ENCODE data around the gene COX6A2. TPM values are rescaled to one million over a fixed set of nuclear protein-coding genes. Genes with fewer than 3 reads are reported as not detected.

Gene COX6A2
- polyA plus RNA-seq, 1 of the 3 experiments (the other 2 are of a cell fraction), result not detected

DNA sequence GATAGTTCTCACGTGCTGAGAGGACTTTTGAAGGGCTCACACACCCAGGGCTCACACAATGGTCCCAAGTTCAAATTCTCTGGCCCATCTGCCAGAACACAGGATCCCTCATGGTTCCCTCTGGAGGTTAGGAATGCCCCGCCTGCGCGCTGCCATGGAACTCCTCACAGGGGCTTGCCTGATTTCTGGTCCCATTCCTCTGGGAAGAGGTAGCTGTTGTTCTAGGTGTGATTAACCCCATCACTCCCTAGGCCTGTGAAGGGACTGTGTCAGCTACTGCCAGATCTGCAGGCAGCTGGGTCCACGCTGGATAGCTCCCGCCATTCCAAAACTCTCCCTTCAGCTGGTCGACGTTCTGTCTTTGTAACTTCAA lies 28.8 kb upstream of the COX6A2 start:
- Histone ChIP-seq H3K9me3 (no peaks in the 10 kb centered on the region), H3K4me3 (ENCODE audit: low read depth in 2 of 2, low read length in 1 of 2) (peak overlapping the region in 1 of 2 experiments; percentile 74; a peak in 1 of 4 replicates)
- 92% methylated on average over 6 of the region's 8 CpGs for WGBS (ENCODE audit: low lambda C conversion rate)

DNA sequence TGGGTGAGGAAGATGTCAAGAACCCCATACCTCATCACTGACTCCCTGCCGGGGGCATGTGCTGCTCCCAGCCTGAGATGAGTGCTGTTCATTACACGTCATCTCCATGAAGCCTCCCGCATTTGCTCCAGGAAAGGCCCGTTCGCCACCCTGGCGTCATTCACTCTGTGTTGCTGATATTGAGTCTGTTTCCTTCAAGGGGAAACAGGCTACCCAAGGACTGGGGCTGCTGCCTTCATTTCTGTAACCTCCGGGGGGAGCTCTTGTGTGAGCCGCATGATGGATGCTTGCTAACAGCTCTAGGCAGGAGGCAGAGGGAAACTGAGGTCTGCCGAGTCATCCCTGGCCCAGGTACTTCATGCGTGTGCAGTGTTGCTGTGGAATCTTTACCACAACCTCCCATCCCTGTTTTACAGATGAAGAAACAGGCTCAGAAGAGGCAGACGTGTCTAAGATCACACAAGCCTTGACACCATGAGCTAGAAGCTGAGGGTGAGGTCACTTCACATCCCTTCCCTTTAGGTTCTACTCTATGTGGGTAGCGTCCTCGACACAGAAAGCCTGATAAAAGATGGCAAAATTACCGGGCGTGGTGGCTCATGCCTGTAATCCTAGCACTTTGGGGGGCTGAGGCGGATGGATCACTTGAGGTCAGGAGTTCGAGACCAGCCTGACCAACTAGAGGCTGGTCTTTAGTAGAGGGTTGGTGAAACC lies 27.6 kb upstream of the COX6A2 start:
- Histone ChIP-seq H3K9me2 (no peaks in the 10 kb centered on the region), H3F3A (replicated peaks; ENCODE audit: insufficient read depth) (peaks cover 32% of the 10 kb centered on the region), H3K36me3 (replicated peaks in 1 of 2; ENCODE audit: control insufficient read depth in 1 of 2, insufficient read depth in 2 of 2, low read length in 1 of 2) (peaks cover 3 to 10% of the 10 kb centered on the region in 2 experiments), H3K4me3 (ENCODE audit: low read depth in 2 of 2, low read length in 1 of 2) (no peak overlapping the region), H3K27me3 (ENCODE audit: insufficient read depth) (no peaks in the 10 kb centered on the region), H3K9ac (no peak overlapping the region), H4K20me1 (ENCODE audit: insufficient read depth) (peaks cover 38% of the 10 kb centered on the region), H3K4me2 (peak overlapping the region; percentile 32; the same call in 1 of the 2 replicates), H3K9me3 (no peaks in the 10 kb centered on the region), H3K4me1 (ENCODE audit: control insufficient read depth in 1 of 2, insufficient read depth in 2 of 2, low read depth in 1 of 2, low read length in 1 of 2) (peaks cover 46 to 57% of the 10 kb centered on the region in 2 experiments; a peak in 3 of 4 replicates), H3K79me2 (ENCODE audit: insufficient read depth) (peaks cover 61% of the 10 kb centered on the region), H2AFZ (ENCODE audit: low read depth) (no peak overlapping the region), H3K27ac (ENCODE audit: low read depth in 2 of 2, low read length in 1 of 2) (no peak overlapping the region)
- TF ChIP-seq EP300 (IDR thresholded peaks at IDR 0.05; ENCODE audit: borderline replicate concordance in 1 of 2, low read depth in 1 of 2, low read length in 1 of 2), result no peak
- no peak for TF ChIP-seq YY1 (IDR thresholded peaks at IDR 0.05; ENCODE audit: low read depth)
- no peak for TF ChIP-seq NRF1 (IDR thresholded peaks at IDR 0.05; ENCODE audit: low read depth, low read length)
- TF ChIP-seq RAD21 (IDR thresholded peaks at IDR 0.05; ENCODE audit: low read length), result 0 out of 2 replicates have a peak, but pooled peaks have one; percentile 6
- no peak for TF ChIP-seq JUND (IDR thresholded peaks at IDR 0.05)
- TF ChIP-seq, protein P1, sequence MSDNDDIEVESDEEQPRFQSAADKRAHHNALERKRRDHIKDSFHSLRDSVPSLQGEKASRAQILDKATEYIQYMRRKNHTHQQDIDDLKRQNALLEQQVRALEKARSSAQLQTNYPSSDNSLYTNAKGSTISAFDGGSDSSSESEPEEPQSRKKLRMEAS (IDR thresholded peaks at IDR 0.05; ENCODE audit: low read depth), result no peak
- TF ChIP-seq, protein P2, sequence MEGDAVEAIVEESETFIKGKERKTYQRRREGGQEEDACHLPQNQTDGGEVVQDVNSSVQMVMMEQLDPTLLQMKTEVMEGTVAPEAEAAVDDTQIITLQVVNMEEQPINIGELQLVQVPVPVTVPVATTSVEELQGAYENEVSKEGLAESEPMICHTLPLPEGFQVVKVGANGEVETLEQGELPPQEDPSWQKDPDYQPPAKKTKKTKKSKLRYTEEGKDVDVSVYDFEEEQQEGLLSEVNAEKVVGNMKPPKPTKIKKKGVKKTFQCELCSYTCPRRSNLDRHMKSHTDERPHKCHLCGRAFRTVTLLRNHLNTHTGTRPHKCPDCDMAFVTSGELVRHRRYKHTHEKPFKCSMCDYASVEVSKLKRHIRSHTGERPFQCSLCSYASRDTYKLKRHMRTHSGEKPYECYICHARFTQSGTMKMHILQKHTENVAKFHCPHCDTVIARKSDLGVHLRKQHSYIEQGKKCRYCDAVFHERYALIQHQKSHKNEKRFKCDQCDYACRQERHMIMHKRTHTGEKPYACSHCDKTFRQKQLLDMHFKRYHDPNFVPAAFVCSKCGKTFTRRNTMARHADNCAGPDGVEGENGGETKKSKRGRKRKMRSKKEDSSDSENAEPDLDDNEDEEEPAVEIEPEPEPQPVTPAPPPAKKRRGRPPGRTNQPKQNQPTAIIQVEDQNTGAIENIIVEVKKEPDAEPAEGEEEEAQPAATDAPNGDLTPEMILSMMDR (IDR thresholded peaks at IDR 0.05), result peak; percentile 40
- TF ChIP-seq FOSL2 (IDR thresholded peaks at IDR 0.05; ENCODE audit: borderline replicate concordance, low read depth), result no peak
- TF ChIP-seq, protein P3, sequence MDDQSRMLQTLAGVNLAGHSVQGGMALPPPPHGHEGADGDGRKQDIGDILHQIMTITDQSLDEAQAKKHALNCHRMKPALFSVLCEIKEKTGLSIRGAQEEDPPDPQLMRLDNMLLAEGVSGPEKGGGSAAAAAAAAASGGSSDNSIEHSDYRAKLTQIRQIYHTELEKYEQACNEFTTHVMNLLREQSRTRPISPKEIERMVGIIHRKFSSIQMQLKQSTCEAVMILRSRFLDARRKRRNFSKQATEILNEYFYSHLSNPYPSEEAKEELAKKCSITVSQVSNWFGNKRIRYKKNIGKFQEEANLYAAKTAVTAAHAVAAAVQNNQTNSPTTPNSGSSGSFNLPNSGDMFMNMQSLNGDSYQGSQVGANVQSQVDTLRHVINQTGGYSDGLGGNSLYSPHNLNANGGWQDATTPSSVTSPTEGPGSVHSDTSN (IDR thresholded peaks at IDR 0.05), result no peak
- DNase-seq, result peak; percentile 12
- 82% methylated on average over 17 of the region's 17 CpGs for WGBS (ENCODE audit: low lambda C conversion rate)
- POLR2A ChIA-PET, result no interaction called here
- CTCF ChIA-PET, result interaction anchor here (0.6 to 8.0 kb wide), 5 partner anchors 12 to 502 kb away, joined by 3 to 80 read pairs (median 3); partner anchors contain the start of genes HSD3B7 and ZNF843

More for the DNA sequence above, 28.8 kb upstream of the COX6A2 start:
- ChIA-PET POLR2A (interaction anchor here (0.6 kb wide), 1 partner anchor 249 kb away, joined by 4 read pairs; no protein-coding TSS in a partner anchor), CTCF (interaction anchor here (1.2 to 8.0 kb wide), 8 partner anchors 14 to 472 kb away, joined by 3 to 80 read pairs (median 5); partner anchors contain the start of genes HSD3B7, TGFB1I1 and ZNF843)
- 0 out of 2 replicates have a peak overlapping the region, but pooled peaks have one; percentile 98 for H3K9ac ChIP-seq
- no peak for DNase-seq
- H3K79me2 ChIP-seq (ENCODE audit: insufficient read depth), result peaks cover 59% of the 10 kb centered on the region
- H4K20me1 ChIP-seq (ENCODE audit: insufficient read depth), result peaks cover 38% of the 10 kb centered on the region
- H2AFZ ChIP-seq (ENCODE audit: low read depth), result no peak overlapping the region
- no peak for TF ChIP-seq EP300 (IDR thresholded peaks at IDR 0.05; ENCODE audit: borderline replicate concordance in 1 of 2, low read depth in 1 of 2, low read length in 1 of 2)
- no peak for TF ChIP-seq RFX5 (IDR thresholded peaks at IDR 0.05; ENCODE audit: low read length)
- TF ChIP-seq, protein P4, sequence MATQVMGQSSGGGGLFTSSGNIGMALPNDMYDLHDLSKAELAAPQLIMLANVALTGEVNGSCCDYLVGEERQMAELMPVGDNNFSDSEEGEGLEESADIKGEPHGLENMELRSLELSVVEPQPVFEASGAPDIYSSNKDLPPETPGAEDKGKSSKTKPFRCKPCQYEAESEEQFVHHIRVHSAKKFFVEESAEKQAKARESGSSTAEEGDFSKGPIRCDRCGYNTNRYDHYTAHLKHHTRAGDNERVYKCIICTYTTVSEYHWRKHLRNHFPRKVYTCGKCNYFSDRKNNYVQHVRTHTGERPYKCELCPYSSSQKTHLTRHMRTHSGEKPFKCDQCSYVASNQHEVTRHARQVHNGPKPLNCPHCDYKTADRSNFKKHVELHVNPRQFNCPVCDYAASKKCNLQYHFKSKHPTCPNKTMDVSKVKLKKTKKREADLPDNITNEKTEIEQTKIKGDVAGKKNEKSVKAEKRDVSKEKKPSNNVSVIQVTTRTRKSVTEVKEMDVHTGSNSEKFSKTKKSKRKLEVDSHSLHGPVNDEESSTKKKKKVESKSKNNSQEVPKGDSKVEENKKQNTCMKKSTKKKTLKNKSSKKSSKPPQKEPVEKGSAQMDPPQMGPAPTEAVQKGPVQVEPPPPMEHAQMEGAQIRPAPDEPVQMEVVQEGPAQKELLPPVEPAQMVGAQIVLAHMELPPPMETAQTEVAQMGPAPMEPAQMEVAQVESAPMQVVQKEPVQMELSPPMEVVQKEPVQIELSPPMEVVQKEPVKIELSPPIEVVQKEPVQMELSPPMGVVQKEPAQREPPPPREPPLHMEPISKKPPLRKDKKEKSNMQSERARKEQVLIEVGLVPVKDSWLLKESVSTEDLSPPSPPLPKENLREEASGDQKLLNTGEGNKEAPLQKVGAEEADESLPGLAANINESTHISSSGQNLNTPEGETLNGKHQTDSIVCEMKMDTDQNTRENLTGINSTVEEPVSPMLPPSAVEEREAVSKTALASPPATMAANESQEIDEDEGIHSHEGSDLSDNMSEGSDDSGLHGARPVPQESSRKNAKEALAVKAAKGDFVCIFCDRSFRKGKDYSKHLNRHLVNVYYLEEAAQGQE (IDR thresholded peaks at IDR 0.05; ENCODE audit: low read depth, low read length), result peak; percentile 77; the same call in 1 of the 2 replicates
- TF ChIP-seq FOXM1 (IDR thresholded peaks at IDR 0.05; ENCODE audit: low read depth), result no peak
- TF ChIP-seq SIN3A (IDR thresholded peaks at IDR 0.05; ENCODE audit: borderline replicate concordance, low read depth, low read length), result no peak
- peaks cover 32% of the 10 kb centered on the region for H3F3A ChIP-seq (replicated peaks; ENCODE audit: insufficient read depth)
- peak overlapping the region; percentile 92 for H3K4me2 ChIP-seq
- no peaks in the 10 kb centered on the region for H3K27me3 ChIP-seq (ENCODE audit: insufficient read depth)
- H3K9me2 ChIP-seq, result no peaks in the 10 kb centered on the region
- peaks cover 39 to 53% of the 10 kb centered on the region in 2 experiments; a peak in 2 of 4 replicates for H3K4me1 ChIP-seq (ENCODE audit: control insufficient read depth in 1 of 2, insufficient read depth in 2 of 2, low read depth in 1 of 2, low read length in 1 of 2)
- no peak overlapping the region for H3K27ac ChIP-seq (ENCODE audit: low read depth in 2 of 2, low read length in 1 of 2)
- peaks cover 4 to 10% of the 10 kb centered on the region in 2 experiments for H3K36me3 ChIP-seq (replicated peaks in 1 of 2; ENCODE audit: control insufficient read depth in 1 of 2, insufficient read depth in 2 of 2, low read length in 1 of 2)
